WTC11 (cell line): Measurements from ENCODE around the gene ITPR1.

Experiments
- FOXJ3 ChIP-seq: sonication (generic); formaldehyde crosslinking; IDR thresholded peaks from 2 replicates; pipeline ENCODE4 v1.9.0; 2021; ENCODE audit warnings: missing genetic modification reagents, mild to moderate bottlenecking, borderline replicate concordance
- HMGA2 ChIP-seq: fragments of 250-450 bp; sonication (Bioruptor Pico); IDR thresholded peaks from 2 replicates; pipeline ENCODE4 v1.4.0; 2021; ENCODE audit warnings: mild to moderate bottlenecking, moderate library complexity
- IRF2 ChIP-seq: sonication (generic); formaldehyde crosslinking; IDR thresholded peaks from 2 replicates; pipeline ENCODE4 v1.8.0; 2022; ENCODE audit warnings: low read depth, missing genetic modification reagents, borderline replicate concordance
- JUN ChIP-seq: sonication (generic); formaldehyde crosslinking; IDR thresholded peaks from 2 replicates; pipeline ENCODE4 v1.8.0; 2023; ENCODE audit warnings: mild to moderate bottlenecking, missing genetic modification reagents
- ZNF219 ChIP-seq: sonication (generic); formaldehyde crosslinking; IDR thresholded peaks from 2 replicates; pipeline ENCODE4 v1.8.0; 2023; ENCODE audit warnings: missing genetic modification reagents, mild to moderate bottlenecking, borderline replicate concordance
- TF ChIP-seq, protein P1 (sequence below): fragments of 200-600 bp; IDR thresholded peaks from 2 replicates; pipeline ENCODE4 v1.8.0; 2022; ENCODE audit warnings: antibody characterized with exemption
- TF ChIP-seq, protein P2 (sequence below): sonication (generic); formaldehyde crosslinking; IDR thresholded peaks from 2 replicates; pipeline ENCODE4 v1.8.1; 2023; ENCODE audit warnings: mild to moderate bottlenecking, missing genetic modification reagents
- TF ChIP-seq, protein P3 (sequence below): sonication (generic); formaldehyde crosslinking; IDR thresholded peaks from 2 replicates; pipeline ENCODE4 v1.8.0; 2022; ENCODE audit warnings: mild to moderate bottlenecking, missing genetic modification reagents

DNA sequence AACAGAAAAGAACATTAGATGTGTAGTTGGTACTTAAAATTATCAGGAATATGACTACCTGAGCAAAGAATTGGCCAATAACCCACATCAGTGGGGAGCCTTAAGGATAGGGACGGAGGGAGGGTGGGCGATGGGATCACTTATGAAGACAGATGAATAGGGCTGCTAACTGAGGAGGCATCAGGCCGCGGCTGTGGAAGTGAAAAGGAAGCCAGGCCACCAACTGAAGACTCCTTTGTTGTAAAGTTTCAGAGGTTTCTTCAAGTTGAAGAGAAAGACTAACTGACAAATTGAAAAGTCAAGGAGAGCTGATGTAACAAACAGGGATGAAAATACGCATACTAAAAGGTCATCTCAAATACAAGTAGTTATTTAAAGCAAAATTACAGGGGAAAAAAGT, 350.5 kb downstream of the ITPR1 start:
- TF ChIP-seq, protein P1, sequence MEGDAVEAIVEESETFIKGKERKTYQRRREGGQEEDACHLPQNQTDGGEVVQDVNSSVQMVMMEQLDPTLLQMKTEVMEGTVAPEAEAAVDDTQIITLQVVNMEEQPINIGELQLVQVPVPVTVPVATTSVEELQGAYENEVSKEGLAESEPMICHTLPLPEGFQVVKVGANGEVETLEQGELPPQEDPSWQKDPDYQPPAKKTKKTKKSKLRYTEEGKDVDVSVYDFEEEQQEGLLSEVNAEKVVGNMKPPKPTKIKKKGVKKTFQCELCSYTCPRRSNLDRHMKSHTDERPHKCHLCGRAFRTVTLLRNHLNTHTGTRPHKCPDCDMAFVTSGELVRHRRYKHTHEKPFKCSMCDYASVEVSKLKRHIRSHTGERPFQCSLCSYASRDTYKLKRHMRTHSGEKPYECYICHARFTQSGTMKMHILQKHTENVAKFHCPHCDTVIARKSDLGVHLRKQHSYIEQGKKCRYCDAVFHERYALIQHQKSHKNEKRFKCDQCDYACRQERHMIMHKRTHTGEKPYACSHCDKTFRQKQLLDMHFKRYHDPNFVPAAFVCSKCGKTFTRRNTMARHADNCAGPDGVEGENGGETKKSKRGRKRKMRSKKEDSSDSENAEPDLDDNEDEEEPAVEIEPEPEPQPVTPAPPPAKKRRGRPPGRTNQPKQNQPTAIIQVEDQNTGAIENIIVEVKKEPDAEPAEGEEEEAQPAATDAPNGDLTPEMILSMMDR = no peak
- TF ChIP-seq, protein P2, sequence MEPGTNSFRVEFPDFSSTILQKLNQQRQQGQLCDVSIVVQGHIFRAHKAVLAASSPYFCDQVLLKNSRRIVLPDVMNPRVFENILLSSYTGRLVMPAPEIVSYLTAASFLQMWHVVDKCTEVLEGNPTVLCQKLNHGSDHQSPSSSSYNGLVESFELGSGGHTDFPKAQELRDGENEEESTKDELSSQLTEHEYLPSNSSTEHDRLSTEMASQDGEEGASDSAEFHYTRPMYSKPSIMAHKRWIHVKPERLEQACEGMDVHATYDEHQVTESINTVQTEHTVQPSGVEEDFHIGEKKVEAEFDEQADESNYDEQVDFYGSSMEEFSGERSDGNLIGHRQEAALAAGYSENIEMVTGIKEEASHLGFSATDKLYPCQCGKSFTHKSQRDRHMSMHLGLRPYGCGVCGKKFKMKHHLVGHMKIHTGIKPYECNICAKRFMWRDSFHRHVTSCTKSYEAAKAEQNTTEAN = no peak
- TF ChIP-seq JUN (CRISPR knock-in tag) = no peak
- no peak for TF ChIP-seq ZNF219 (CRISPR knock-in tag)
- no peak for TF ChIP-seq FOXJ3 (CRISPR knock-in tag)
- TF ChIP-seq, protein P3, sequence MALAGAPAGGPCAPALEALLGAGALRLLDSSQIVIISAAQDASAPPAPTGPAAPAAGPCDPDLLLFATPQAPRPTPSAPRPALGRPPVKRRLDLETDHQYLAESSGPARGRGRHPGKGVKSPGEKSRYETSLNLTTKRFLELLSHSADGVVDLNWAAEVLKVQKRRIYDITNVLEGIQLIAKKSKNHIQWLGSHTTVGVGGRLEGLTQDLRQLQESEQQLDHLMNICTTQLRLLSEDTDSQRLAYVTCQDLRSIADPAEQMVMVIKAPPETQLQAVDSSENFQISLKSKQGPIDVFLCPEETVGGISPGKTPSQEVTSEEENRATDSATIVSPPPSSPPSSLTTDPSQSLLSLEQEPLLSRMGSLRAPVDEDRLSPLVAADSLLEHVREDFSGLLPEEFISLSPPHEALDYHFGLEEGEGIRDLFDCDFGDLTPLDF (CRISPR knock-in tag) = no peak
- TF ChIP-seq HMGA2 (CRISPR knock-in tag) = no peak
- no peak for TF ChIP-seq IRF2 (CRISPR knock-in tag)
